GM12878 (cell line): Measurements from ENCODE around the gene IRF4. TPM values are rescaled to one million over a fixed set of nuclear protein-coding genes. Genes with fewer than 3 reads are reported as not detected.

ENCODE experiments used
- KDM1A ChIP-seq: fragments of 200-600 bp; sonication (generic); IDR thresholded peaks from 2 replicates; pipeline ENCODE4 v1.6.1; 2016; ENCODE audit warnings: borderline replicate concordance
- POLR2A ChIP-seq: IDR thresholded peaks from 2 replicates; pipeline ENCODE4 v1.6.1; 2011; ENCODE audit warnings: low read depth, mild to moderate bottlenecking, low read length
- TCF3 ChIP-seq: IDR thresholded peaks from 2 replicates; pipeline ENCODE4 v1.6.1; 2012; ENCODE audit warnings: low read depth, mild to moderate bottlenecking, low read length, borderline replicate concordance; ENCODE audit not compliant: insufficient read depth
- polyA plus RNA-seq, 11 experiments: library from polyadenylated mRNA; depleted of rRNA in 4 of 11; unstranded in 6 of 11; stranded (reverse) in 5 of 11; fragments of >200 nt; fragmentation: Nextera tagmentation in 4 of 11; fragmentation: Illumina TruSeq in 1 of 11; extraction: Ambion mirVana in 4 of 11; extraction: Trizol in 1 of 11; gene quantifications; 1 replicate in 1 of 11; 2 replicates in 10 of 11; pipeline versions ENCODE4 v1.2.1 to v1.2.3, GENCODE V29; 2011 to 2016; ENCODE audit warnings: inconsistent platforms in 2 of 11, missing spikeins in 2 of 11, low read depth in 1 of 11
- total RNA-seq, 4 experiments: library from RNA; depleted of rRNA in 3 of 4; stranded (reverse); fragments of >200 nt in 3 of 4; fragmentation: Illumina TruSeq in 1 of 4; extraction: Trizol in 1 of 4; gene quantifications; 2 replicates each; pipeline versions ENCODE4 v1.2.1 to v1.2.3, GENCODE V29; 2013 to 2021
- TF ChIP-seq, protein P1 (sequence below): fragments of 450-650 bp; formaldehyde crosslinking; IDR thresholded peaks from 2 replicates; pipeline ENCODE4 v1.5.0; 2022; ENCODE audit warnings: mild to moderate bottlenecking, missing genetic modification characterization
- TF ChIP-seq, protein P2 (sequence below): fragments of 150-350 bp; IDR thresholded peaks from 2 replicates; pipeline ENCODE4 v1.6.1; 2016; ENCODE audit warnings: low read depth, low read length

IRF4 gene
- total and polyA plus RNA-seq, 10 of the 15 experiments (the other 5 are each of a cell fraction or from before 2014, with no cell fraction given), result 50.0 to 495 (median 257) TPM

GRCh38 chr6:398558-399078, 7.1 kb downstream of the IRF4 start (continued):
- TF ChIP-seq, protein P1, sequence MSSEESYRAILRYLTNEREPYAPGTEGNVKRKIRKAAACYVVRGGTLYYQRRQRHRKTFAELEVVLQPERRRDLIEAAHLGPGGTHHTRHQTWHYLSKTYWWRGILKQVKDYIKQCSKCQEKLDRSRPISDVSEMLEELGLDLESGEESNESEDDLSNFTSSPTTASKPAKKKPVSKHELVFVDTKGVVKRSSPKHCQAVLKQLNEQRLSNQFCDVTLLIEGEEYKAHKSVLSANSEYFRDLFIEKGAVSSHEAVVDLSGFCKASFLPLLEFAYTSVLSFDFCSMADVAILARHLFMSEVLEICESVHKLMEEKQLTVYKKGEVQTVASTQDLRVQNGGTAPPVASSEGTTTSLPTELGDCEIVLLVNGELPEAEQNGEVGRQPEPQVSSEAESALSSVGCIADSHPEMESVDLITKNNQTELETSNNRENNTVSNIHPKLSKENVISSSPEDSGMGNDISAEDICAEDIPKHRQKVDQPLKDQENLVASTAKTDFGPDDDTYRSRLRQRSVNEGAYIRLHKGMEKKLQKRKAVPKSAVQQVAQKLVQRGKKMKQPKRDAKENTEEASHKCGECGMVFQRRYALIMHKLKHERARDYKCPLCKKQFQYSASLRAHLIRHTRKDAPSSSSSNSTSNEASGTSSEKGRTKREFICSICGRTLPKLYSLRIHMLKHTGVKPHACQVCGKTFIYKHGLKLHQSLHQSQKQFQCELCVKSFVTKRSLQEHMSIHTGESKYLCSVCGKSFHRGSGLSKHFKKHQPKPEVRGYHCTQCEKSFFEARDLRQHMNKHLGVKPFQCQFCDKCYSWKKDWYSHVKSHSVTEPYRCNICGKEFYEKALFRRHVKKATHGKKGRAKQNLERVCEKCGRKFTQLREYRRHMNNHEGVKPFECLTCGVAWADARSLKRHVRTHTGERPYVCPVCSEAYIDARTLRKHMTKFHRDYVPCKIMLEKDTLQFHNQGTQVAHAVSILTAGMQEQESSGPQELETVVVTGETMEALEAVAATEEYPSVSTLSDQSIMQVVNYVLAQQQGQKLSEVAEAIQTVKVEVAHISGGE, result no peak
- TF ChIP-seq, protein P2, sequence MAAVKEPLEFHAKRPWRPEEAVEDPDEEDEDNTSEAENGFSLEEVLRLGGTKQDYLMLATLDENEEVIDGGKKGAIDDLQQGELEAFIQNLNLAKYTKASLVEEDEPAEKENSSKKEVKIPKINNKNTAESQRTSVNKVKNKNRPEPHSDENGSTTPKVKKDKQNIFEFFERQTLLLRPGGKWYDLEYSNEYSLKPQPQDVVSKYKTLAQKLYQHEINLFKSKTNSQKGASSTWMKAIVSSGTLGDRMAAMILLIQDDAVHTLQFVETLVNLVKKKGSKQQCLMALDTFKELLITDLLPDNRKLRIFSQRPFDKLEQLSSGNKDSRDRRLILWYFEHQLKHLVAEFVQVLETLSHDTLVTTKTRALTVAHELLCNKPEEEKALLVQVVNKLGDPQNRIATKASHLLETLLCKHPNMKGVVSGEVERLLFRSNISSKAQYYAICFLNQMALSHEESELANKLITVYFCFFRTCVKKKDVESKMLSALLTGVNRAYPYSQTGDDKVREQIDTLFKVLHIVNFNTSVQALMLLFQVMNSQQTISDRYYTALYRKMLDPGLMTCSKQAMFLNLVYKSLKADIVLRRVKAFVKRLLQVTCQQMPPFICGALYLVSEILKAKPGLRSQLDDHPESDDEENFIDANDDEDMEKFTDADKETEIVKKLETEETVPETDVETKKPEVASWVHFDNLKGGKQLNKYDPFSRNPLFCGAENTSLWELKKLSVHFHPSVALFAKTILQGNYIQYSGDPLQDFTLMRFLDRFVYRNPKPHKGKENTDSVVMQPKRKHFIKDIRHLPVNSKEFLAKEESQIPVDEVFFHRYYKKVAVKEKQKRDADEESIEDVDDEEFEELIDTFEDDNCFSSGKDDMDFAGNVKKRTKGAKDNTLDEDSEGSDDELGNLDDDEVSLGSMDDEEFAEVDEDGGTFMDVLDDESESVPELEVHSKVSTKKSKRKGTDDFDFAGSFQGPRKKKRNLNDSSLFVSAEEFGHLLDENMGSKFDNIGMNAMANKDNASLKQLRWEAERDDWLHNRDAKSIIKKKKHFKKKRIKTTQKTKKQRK, result no peak
- no peak for TF ChIP-seq KDM1A
- peak; percentile 93 for TF ChIP-seq POLR2A
- no peak for TF ChIP-seq TCF3
